ENCODE results near the gene BNC1. TPM values are rescaled to one million over a fixed set of nuclear protein-coding genes. Genes with fewer than 3 reads are reported as not detected.

BNC1 gene
- total RNA-seq, 1 donor from 2014 or later, result 13.7 TPM

GRCh38 chr15:83287541-83288027 is 3.1 kb upstream of the BNC1 start:
- peak overlapping the region; percentile 80 for H3K9ac ChIP-seq (ENCODE audit: low read length)
- peak overlapping the region; percentile 63 for H3K4me2 ChIP-seq (ENCODE audit: low read length)
- H3K36me3 ChIP-seq (ENCODE audit: insufficient read depth, low read length), result no peaks in the 10 kb centered on the region
- DNase-seq (ENCODE audit: low read depth), result peak; percentile 99
- H3K4me3 ChIP-seq (ENCODE audit: insufficient read depth, low read depth, low read length), result no peak overlapping the region
- Mint-ChIP-seq H3K27me3 (ENCODE audit: low read depth, unreplicated experiment) (no peaks in the 10 kb centered on the region), H3K9me3 (ENCODE audit: unreplicated experiment) (no peaks in the 10 kb centered on the region), H3K4me1 (ENCODE audit: low read depth, unreplicated experiment) (peaks cover 51% of the 10 kb centered on the region), H3K27ac (ENCODE audit: unreplicated experiment) (peak overlapping the region; percentile 94), H3K36me3 (ENCODE audit: low read depth, unreplicated experiment) (no peaks in the 10 kb centered on the region), H3K4me3 (ENCODE audit: unreplicated experiment) (peak overlapping the region; percentile 64)
- peak overlapping the region; percentile 91 for H3K27ac ChIP-seq (ENCODE audit: low read depth, low read length)
- FAIRE-seq, result peak; percentile 96
- peaks cover 49% of the 10 kb centered on the region for H3K4me1 ChIP-seq (ENCODE audit: insufficient read depth, low read length)
- H4K20me1 ChIP-seq (ENCODE audit: insufficient read depth, low read length), result no peaks in the 10 kb centered on the region
- no peaks in the 10 kb centered on the region for H3K27me3 ChIP-seq (ENCODE audit: insufficient read depth, low read length)
- peaks cover 11% of the 10 kb centered on the region for H3K79me2 ChIP-seq (ENCODE audit: insufficient read depth, low read length)
- H3K9me3 ChIP-seq (ENCODE audit: insufficient read depth, low read depth, low read length), result no peaks in the 10 kb centered on the region
- H2AFZ ChIP-seq (ENCODE audit: low read depth, low read length), result no peak overlapping the region
- TF ChIP-seq EZH2 (IDR thresholded peaks at IDR 0.05; ENCODE audit: insufficient read depth, low read length) (no peak), CTCF (IDR thresholded peaks at IDR 0.05; ENCODE audit: insufficient read depth, low read depth, low read length) (no peak)

- peaks cover 40% of the 10 kb centered on the region for H3K4me1 ChIP-seq (ENCODE audit: insufficient read depth, low read length)
- FAIRE-seq (peak; percentile 41), DNase-seq (ENCODE audit: low read depth) (peak; percentile 94)
- no peaks in the 10 kb centered on the region for H3K9me3 Mint-ChIP-seq (ENCODE audit: unreplicated experiment)
- TF ChIP-seq EZH2 (IDR thresholded peaks at IDR 0.05; ENCODE audit: insufficient read depth, low read length), result no peak
- TF ChIP-seq CTCF (IDR thresholded peaks at IDR 0.05; ENCODE audit: insufficient read depth, low read depth, low read length), result no peak
- H3K27me3 Mint-ChIP-seq (ENCODE audit: low read depth, unreplicated experiment), result no peaks in the 10 kb centered on the region
- no peaks in the 10 kb centered on the region for H3K9me3 ChIP-seq (ENCODE audit: insufficient read depth, low read depth, low read length)
- no peak overlapping the region for H3K4me3 ChIP-seq (ENCODE audit: insufficient read depth, low read depth, low read length)
- no peaks in the 10 kb centered on the region for H3K36me3 Mint-ChIP-seq (ENCODE audit: low read depth, unreplicated experiment)
- peak overlapping the region; percentile 96 for H3K27ac Mint-ChIP-seq (ENCODE audit: unreplicated experiment)
- no peaks in the 10 kb centered on the region for H4K20me1 ChIP-seq (ENCODE audit: insufficient read depth, low read length)
- peak overlapping the region; percentile 88 for H3K27ac ChIP-seq (ENCODE audit: low read depth, low read length)
- H3K4me1 Mint-ChIP-seq (ENCODE audit: low read depth, unreplicated experiment), result peaks cover 43% of the 10 kb centered on the region
- H3K79me2 ChIP-seq (ENCODE audit: insufficient read depth, low read length), result peaks cover 27% of the 10 kb centered on the region
- no peaks in the 10 kb centered on the region for H3K27me3 ChIP-seq (ENCODE audit: insufficient read depth, low read length)
- H3K4me2 ChIP-seq (ENCODE audit: low read length), result peak overlapping the region; percentile 63
- H3K4me3 Mint-ChIP-seq (ENCODE audit: unreplicated experiment), result peak overlapping the region; percentile 77
- peak overlapping the region; percentile 80 for H3K9ac ChIP-seq (ENCODE audit: low read length)
- H3K36me3 ChIP-seq (ENCODE audit: insufficient read depth, low read length), result no peaks in the 10 kb centered on the region
- H2AFZ ChIP-seq (ENCODE audit: low read depth, low read length), result no peak overlapping the region
Measured at GRCh38 chr15:83285979-83286553, 1.6 kb upstream of the BNC1 start.

All from astrocyte (in vitro differentiated cells and primary cell).